GM12891 (cell line): ENCODE results near the gene GEMIN7.

Experiments used
- PAX5 ChIP-seq: IDR thresholded peaks from 2 replicates; pipeline ENCODE4 v1.6.1; 2011; ENCODE audit warnings: low read length, moderate library complexity, mild to moderate bottlenecking; ENCODE audit not compliant: insufficient read depth, severe bottlenecking
- POLR2A ChIP-seq: IDR thresholded peaks from 2 replicates; pipeline ENCODE4 v1.6.1; 2011; ENCODE audit warnings: low read depth, low read length, control low read depth
- POLR2AphosphoS5 ChIP-seq: IDR thresholded peaks from 2 replicates; pipeline ENCODE4 v1.6.1; 2011; ENCODE audit warnings: low read depth, low read length, control low read depth
- TAF1 ChIP-seq: IDR thresholded peaks from 2 replicates; pipeline ENCODE4 v1.6.1; 2011; ENCODE audit warnings: low read depth, low read length, control low read depth

GRCh38 chr19:45061965-45062364 is 17.1 kb upstream of the GEMIN7 start:
- TF ChIP-seq PAX5 (no peak), POLR2AphosphoS5 (no peak), POLR2A (no peak), TAF1 (no peak)
